Endothelial cell (in vitro differentiated cells): ENCODE results near the gene POLR2E. TPM values are rescaled to one million over a fixed set of nuclear protein-coding genes. Genes with fewer than 3 reads are reported as not detected.

Experiments
- DNase-seq: peaks from one replicate; pipeline ENCODE4 v3.0.0; 2021; ENCODE audit warnings: low spot score
- H3K27ac Mint-ChIP-seq: one replicate; pipeline ENCODE4 v1.8.0; 2021; ENCODE audit warnings: mixed read lengths, inconsistent platforms; ENCODE audit not compliant: unreplicated experiment
- H3K27me3 Mint-ChIP-seq: one replicate; pipeline ENCODE4 v1.8.0; 2021; ENCODE audit warnings: mild to moderate bottlenecking, moderate library complexity, mixed read lengths, inconsistent platforms; ENCODE audit not compliant: unreplicated experiment
- H3K36me3 Mint-ChIP-seq: one replicate; pipeline ENCODE4 v1.8.0; 2021; ENCODE audit warnings: mild to moderate bottlenecking, low read depth, mixed read lengths, inconsistent platforms; ENCODE audit not compliant: unreplicated experiment
- H3K4me1 Mint-ChIP-seq: one replicate; pipeline ENCODE4 v1.8.0; 2021; ENCODE audit warnings: mild to moderate bottlenecking, mixed read lengths, inconsistent platforms; ENCODE audit not compliant: unreplicated experiment
- H3K4me3 Mint-ChIP-seq: one replicate; pipeline ENCODE4 v1.8.0; 2021; ENCODE audit warnings: mild to moderate bottlenecking, mixed read lengths, inconsistent platforms; ENCODE audit not compliant: unreplicated experiment
- H3K9me3 Mint-ChIP-seq: one replicate; pipeline ENCODE4 v1.8.0; 2021; ENCODE audit warnings: mixed read lengths, inconsistent platforms; ENCODE audit not compliant: unreplicated experiment
- total RNA-seq: library from RNA; stranded (reverse); fragmentation: NEBNext Ultra II Directional; extraction: Animal tissue kit (Norgen Biotek cat#: 25700); gene quantifications from one replicate; pipeline ENCODE4 v1.2.1, GENCODE V29; 2021; ENCODE audit not compliant: unreplicated experiment
- TF ChIP-seq, protein P1 (sequence below): fragments of 200-600 bp; sonication (generic); IDR thresholded peaks from one replicate; pipeline ENCODE4 v1.5.0; 2021; ENCODE audit warnings: antibody characterized with exemption; ENCODE audit not compliant: unreplicated experiment

POLR2E gene
- total RNA-seq, 1 donor from 2014 or later, result 166 TPM

DNA sequence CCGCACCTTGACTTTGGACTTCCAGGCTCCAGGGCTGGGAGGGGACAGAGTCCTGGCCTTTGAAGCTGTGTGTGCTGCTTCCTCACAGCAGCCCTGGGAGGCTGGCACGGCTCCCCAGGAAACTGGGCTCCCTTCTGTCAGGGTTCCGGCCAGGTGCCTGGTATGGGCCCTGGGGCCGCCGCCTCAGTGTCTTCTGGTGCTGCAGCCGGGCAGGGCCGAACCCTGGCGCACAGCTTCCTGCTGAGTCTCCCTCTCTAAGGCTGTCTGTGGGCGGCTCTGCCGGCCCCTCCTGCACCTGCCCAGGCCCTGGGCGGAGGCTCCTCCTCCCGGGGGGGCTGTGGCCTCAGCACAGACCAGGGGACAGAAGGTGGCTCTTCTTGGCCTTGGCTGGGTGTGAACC, 41.0 kb upstream of the POLR2E start:
- no peak for DNase-seq
- no peaks in the 10 kb centered on the region for H3K9me3 Mint-ChIP-seq
- no peak overlapping the region for H3K4me3 Mint-ChIP-seq
- no peak overlapping the region for H3K27ac Mint-ChIP-seq
- H3K4me1 Mint-ChIP-seq, result peaks cover 6% of the 10 kb centered on the region
- TF ChIP-seq, protein P1, sequence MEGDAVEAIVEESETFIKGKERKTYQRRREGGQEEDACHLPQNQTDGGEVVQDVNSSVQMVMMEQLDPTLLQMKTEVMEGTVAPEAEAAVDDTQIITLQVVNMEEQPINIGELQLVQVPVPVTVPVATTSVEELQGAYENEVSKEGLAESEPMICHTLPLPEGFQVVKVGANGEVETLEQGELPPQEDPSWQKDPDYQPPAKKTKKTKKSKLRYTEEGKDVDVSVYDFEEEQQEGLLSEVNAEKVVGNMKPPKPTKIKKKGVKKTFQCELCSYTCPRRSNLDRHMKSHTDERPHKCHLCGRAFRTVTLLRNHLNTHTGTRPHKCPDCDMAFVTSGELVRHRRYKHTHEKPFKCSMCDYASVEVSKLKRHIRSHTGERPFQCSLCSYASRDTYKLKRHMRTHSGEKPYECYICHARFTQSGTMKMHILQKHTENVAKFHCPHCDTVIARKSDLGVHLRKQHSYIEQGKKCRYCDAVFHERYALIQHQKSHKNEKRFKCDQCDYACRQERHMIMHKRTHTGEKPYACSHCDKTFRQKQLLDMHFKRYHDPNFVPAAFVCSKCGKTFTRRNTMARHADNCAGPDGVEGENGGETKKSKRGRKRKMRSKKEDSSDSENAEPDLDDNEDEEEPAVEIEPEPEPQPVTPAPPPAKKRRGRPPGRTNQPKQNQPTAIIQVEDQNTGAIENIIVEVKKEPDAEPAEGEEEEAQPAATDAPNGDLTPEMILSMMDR, result no peak
- H3K27me3 Mint-ChIP-seq, result peaks cover 2% of the 10 kb centered on the region
- peaks cover 5% of the 10 kb centered on the region for H3K36me3 Mint-ChIP-seq

GRCh38 chr19:1135454-1135853, 40.3 kb upstream of the POLR2E start:
- no peak overlapping the region for H3K27ac Mint-ChIP-seq
- peaks cover 5% of the 10 kb centered on the region for H3K36me3 Mint-ChIP-seq
- peaks cover 6% of the 10 kb centered on the region for H3K4me1 Mint-ChIP-seq
- no peaks in the 10 kb centered on the region for H3K9me3 Mint-ChIP-seq
- no peak for DNase-seq
- H3K27me3 Mint-ChIP-seq, result peaks cover 2% of the 10 kb centered on the region
- no peak overlapping the region for H3K4me3 Mint-ChIP-seq
- TF ChIP-seq, protein P1, result no peak

DNA sequence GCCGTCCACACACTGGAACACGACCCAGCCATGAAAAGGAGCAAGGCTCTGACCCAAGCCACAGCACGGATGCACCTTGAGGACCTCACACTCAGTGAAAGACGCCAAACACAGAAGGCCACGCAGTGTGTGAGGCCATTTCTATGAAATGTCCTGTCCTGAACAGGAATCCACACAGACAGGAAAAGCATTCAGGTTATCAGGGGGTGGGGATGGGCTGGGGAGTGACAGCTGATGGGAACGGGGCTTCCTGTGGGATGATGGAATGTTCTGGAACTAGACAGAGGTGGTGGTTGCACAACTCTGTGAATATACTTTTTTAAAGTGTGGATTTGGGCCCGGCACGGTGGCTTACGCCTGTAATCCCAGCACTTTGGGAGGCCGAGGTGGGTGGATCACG, 39.3 kb upstream of the POLR2E start:
- H3K36me3 Mint-ChIP-seq, result no peaks in the 10 kb centered on the region
- no peak for DNase-seq
- TF ChIP-seq, protein P1, result no peak
- H3K27ac Mint-ChIP-seq, result no peak overlapping the region
- H3K9me3 Mint-ChIP-seq, result no peaks in the 10 kb centered on the region
- H3K4me3 Mint-ChIP-seq, result no peak overlapping the region
- peaks cover 6% of the 10 kb centered on the region for H3K4me1 Mint-ChIP-seq
- H3K27me3 Mint-ChIP-seq, result peaks cover 2% of the 10 kb centered on the region

DNA sequence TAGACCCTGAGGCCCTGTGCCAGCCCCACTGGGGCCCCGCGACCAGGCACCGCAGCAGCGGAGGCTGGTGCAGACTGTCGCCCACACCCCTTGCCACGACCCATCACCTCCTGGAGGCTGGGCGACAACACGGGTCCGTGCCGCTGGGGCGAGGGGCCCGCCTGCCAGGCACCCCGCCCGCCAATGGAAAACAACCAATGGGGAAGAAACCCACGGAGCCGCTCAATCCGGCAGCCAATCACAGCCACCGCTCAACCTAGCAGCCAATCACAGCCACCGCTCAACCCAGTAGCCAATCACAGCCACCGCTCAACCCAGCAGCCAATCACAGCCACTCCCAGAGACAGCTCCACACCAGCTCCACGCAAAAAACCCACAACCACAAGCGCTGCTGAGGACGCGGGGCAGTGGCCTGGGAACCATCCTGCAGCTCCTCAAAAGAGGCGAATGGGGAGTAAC, 38.3 kb upstream of the POLR2E start:
- DNase-seq, result no peak

More for the DNA sequence above, 38.3 kb upstream of the POLR2E start:
- no peak overlapping the region for H3K4me3 Mint-ChIP-seq
- H3K4me1 Mint-ChIP-seq, result peaks cover 6% of the 10 kb centered on the region
- TF ChIP-seq, protein P1, result no peak
- peaks cover 4% of the 10 kb centered on the region for H3K27me3 Mint-ChIP-seq
- H3K9me3 Mint-ChIP-seq, result no peaks in the 10 kb centered on the region
- H3K27ac Mint-ChIP-seq, result no peak overlapping the region
- H3K36me3 Mint-ChIP-seq, result no peaks in the 10 kb centered on the region
